ENCODE data around the gene INTS4. TPM values are rescaled to one million over a fixed set of nuclear protein-coding genes. Genes with fewer than 3 reads are reported as not detected.

INTS4 gene
- total and polyA plus RNA-seq, 10 of the 15 experiments (the other 5 are each of a cell fraction or from before 2014, with no cell fraction given): 20.2 to 50.5 (median 40.0) TPM

GRCh38 chr11:78037825-78038620 lies 43.6 kb upstream of the INTS4 start (continued):
- TF ChIP-seq ZNF207 (IDR thresholded peaks at IDR 0.05; ENCODE audit: borderline replicate concordance): no peak
- no peak for TF ChIP-seq TARDBP (IDR thresholded peaks at IDR 0.05; ENCODE audit: borderline replicate concordance)
- TF ChIP-seq, protein P1, sequence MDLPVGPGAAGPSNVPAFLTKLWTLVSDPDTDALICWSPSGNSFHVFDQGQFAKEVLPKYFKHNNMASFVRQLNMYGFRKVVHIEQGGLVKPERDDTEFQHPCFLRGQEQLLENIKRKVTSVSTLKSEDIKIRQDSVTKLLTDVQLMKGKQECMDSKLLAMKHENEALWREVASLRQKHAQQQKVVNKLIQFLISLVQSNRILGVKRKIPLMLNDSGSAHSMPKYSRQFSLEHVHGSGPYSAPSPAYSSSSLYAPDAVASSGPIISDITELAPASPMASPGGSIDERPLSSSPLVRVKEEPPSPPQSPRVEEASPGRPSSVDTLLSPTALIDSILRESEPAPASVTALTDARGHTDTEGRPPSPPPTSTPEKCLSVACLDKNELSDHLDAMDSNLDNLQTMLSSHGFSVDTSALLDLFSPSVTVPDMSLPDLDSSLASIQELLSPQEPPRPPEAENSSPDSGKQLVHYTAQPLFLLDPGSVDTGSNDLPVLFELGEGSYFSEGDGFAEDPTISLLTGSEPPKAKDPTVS (IDR thresholded peaks at IDR 0.05; ENCODE audit: low read depth, low read length): no peak

DNA sequence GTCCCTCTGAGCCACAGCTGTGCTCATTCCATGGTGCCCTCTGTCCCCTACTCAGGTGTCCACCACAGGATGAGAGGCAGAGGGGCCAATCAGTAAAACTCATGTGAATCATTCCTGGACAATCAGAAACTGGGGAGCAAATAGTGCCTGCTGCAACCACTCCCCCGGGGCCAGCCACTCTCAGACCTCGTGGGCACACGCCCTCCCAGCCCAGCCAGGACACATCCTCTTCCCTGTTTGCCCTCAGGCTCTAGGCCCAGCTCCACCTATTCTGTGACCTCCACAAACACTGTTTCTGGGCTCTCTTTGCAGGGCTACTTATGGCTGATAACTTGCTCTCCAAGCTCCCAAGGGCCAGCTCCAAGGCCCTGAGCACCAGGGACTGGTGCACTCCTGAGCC lies 42.6 kb upstream of the INTS4 start:
- intact Hi-C loops (cut with micrococcal nuclease; ENCODE audit: unreplicated experiment) (no loop called here), in situ Hi-C loops (cut with MboI) (no loop called here)
- Histone ChIP-seq H3K36me3 (ENCODE audit: control insufficient read depth in 2 of 2, insufficient read depth in 2 of 2, low read length in 1 of 2) (no peaks in the 10 kb centered on the region), H4K20me1 (ENCODE audit: control insufficient read depth, insufficient read depth) (no peaks in the 10 kb centered on the region), H2AFZ (ENCODE audit: control insufficient read depth, low read depth, low read length) (no peak overlapping the region), H3K27me3 (replicated peaks in 1 of 2; ENCODE audit: control insufficient read depth in 2 of 2, insufficient read depth in 2 of 2, low read length in 1 of 2) (no peaks in the 10 kb centered on the region), H3K9me3 (replicated peaks; ENCODE audit: control insufficient read depth, insufficient read depth, low read length) (no peaks in the 10 kb centered on the region), H3K4me2 (ENCODE audit: control insufficient read depth, insufficient read depth) (no peak overlapping the region), H3K27ac (ENCODE audit: control insufficient read depth, insufficient read depth) (no peak overlapping the region), H3K9ac (ENCODE audit: control insufficient read depth, insufficient read depth, low read length) (no peak overlapping the region), H3K4me1 (ENCODE audit: control insufficient read depth, insufficient read depth, low read length) (peaks cover 8% of the 10 kb centered on the region), H3K79me2 (ENCODE audit: control insufficient read depth, insufficient read depth, low read length) (no peaks in the 10 kb centered on the region), H3K4me3 (no peak overlapping the region)
- FAIRE-seq: no peak
- ChIA-PET SMC1A (ENCODE audit: uncharacterized antibody, unreplicated experiment) (interaction anchor here (1.0 to 1.6 kb wide), 2 partner anchors 21 to 37 kb away, joined by 3 to 6 read pairs; no protein-coding TSS in a partner anchor), POLR2A (interaction anchor here (1.1 kb wide), 1 partner anchor 42 kb away, joined by 4 read pairs; the partner anchor contains the start of gene INTS4), CTCF (interaction anchor here (1.6 to 1.7 kb wide), 2 partner anchors 9 to 37 kb away, joined by 6 to 9 read pairs; no protein-coding TSS in a partner anchor), RAD21 (ENCODE audit: unreplicated experiment) (no interaction called here)
- DNase-seq (ENCODE audit: low read depth, low spot score): no peak
- WGBS (ENCODE audit: insufficient coverage, insufficient replicate concordance, low lambda C conversion rate, missing lambda C conversion rate): 24% methylated on average over 3 of the region's 3 CpGs
- no TSS peak for BruUV-seq (replicated peaks)
- no peak for ATAC-seq
- TF ChIP-seq ELK1 (IDR thresholded peaks at IDR 0.05; ENCODE audit: low read depth, low read length) (no peak), TCF12 (IDR thresholded peaks at IDR 0.05; ENCODE audit: low read depth, low read length) (no peak), SMAD5 (IDR thresholded peaks at IDR 0.05; ENCODE audit: low read depth) (no peak), BCL11A (IDR thresholded peaks at IDR 0.05; ENCODE audit: low read depth, low read length) (no peak), SREBF2 (IDR thresholded peaks at IDR 0.05; ENCODE audit: low read length) (no peak), TCF7 (IDR thresholded peaks at IDR 0.05; ENCODE audit: borderline replicate concordance) (no peak), FOXK2 (IDR thresholded peaks at IDR 0.05) (no peak), RFX5 (IDR thresholded peaks at IDR 0.05; ENCODE audit: low read depth, low read length) (no peak), SP1 (IDR thresholded peaks at IDR 0.05; ENCODE audit: low read depth, low read length) (no peak), IRF5 (IDR thresholded peaks at IDR 0.05; ENCODE audit: borderline replicate concordance) (no peak), MXI1 (IDR thresholded peaks at IDR 0.05; ENCODE audit: low read depth, low read length) (no peak), RB1 (IDR thresholded peaks at IDR 0.05; ENCODE audit: borderline replicate concordance) (no peak)

Data from GM12878 (cell line).